Loucy (cell line): ENCODE data around the gene MAPKAP1.

Experiments
- H2AFZ ChIP-seq: fragments of 200-600 bp; sonication (generic); 2 replicates; pipeline ENCODE4 v1.6.0; 2016; ENCODE audit warnings: antibody characterized with exemption, mild to moderate bottlenecking, low read length, moderate library complexity
- H3F3A ChIP-seq: fragments of 200-600 bp; 2 replicates; pipeline ENCODE4 v1.6.0; 2016; ENCODE audit warnings: antibody characterized with exemption, low read depth, mild to moderate bottlenecking
- H3K27me3 ChIP-seq: fragments of 200-600 bp; sonication (generic); 2 replicates; pipeline ENCODE4 v1.6.1; 2014; ENCODE audit warnings: low read length, mild to moderate bottlenecking; ENCODE audit not compliant: insufficient read depth, poor library complexity, severe bottlenecking
- H3K36me3 ChIP-seq: fragments of 200-600 bp; sonication (generic); 2 replicates; pipeline ENCODE4 v1.6.1; 2016; ENCODE audit warnings: low read length; ENCODE audit not compliant: insufficient read depth
- H3K4me1 ChIP-seq: fragments of 200-600 bp; sonication (generic); 2 replicates; pipeline ENCODE4 v1.5.1; 2014; ENCODE audit warnings: low read length, mild to moderate bottlenecking; ENCODE audit not compliant: insufficient read depth, poor library complexity, severe bottlenecking
- H3K4me2 ChIP-seq: fragments of 200-600 bp; sonication (generic); 2 replicates; pipeline ENCODE4 v1.6.0; 2014; ENCODE audit warnings: antibody characterized with exemption, low read length, low read depth, mild to moderate bottlenecking; ENCODE audit not compliant: poor library complexity, severe bottlenecking
- H3K4me3 ChIP-seq: fragments of 200-600 bp; sonication (generic); 2 replicates; pipeline ENCODE4 v1.5.1; 2014; ENCODE audit warnings: low read length, mild to moderate bottlenecking, mixed read lengths; ENCODE audit not compliant: poor library complexity, severe bottlenecking
- H3K79me2 ChIP-seq: fragments of 200-600 bp; sonication (generic); 2 replicates; pipeline ENCODE4 v1.6.1; 2014; ENCODE audit warnings: low read length; ENCODE audit not compliant: insufficient read depth
- H3K9ac ChIP-seq: fragments of 200-600 bp; sonication (generic); 2 replicates; pipeline ENCODE4 v1.6.0; 2014; ENCODE audit warnings: mild to moderate bottlenecking, low read depth, low read length, moderate library complexity; ENCODE audit not compliant: poor library complexity, severe bottlenecking
- H3K9me2 ChIP-seq: fragments of 200-600 bp; sonication (generic); replicated peaks from 2 replicates; pipeline ENCODE4 v1.6.1; 2016; ENCODE audit warnings: low read depth, low read length, mixed read lengths
- H3K9me3 ChIP-seq: fragments of 200-600 bp; sonication (generic); 2 replicates; pipeline ENCODE4 v1.6.1; 2014; ENCODE audit warnings: mild to moderate bottlenecking, antibody characterized with exemption, low read length, low read depth; ENCODE audit not compliant: insufficient read depth
- H4K20me1 ChIP-seq: fragments of 200-600 bp; sonication (generic); 2 replicates; pipeline ENCODE4 v1.6.0; 2014; ENCODE audit warnings: antibody characterized with exemption, low read length, mild to moderate bottlenecking; ENCODE audit not compliant: insufficient read depth, poor library complexity, severe bottlenecking
- CTCF ChIP-seq: fragments of 200-600 bp; sonication (generic); conservative IDR thresholded peaks from 2 replicates; pipeline ENCODE4 v1.5.1; 2014; ENCODE audit warnings: mild to moderate bottlenecking, antibody characterized with exemption, low read length
- EZH2phosphoT487 ChIP-seq: fragments of 200-600 bp; IDR thresholded peaks from 2 replicates; pipeline ENCODE4 v1.6.1; 2018; ENCODE audit warnings: antibody characterized with exemption, mild to moderate bottlenecking, moderate library complexity, borderline replicate concordance

The MAPKAP1 gene

GRCh38 chr9:125396799-125397198 lies 310.2 kb downstream of the MAPKAP1 start:
- H3K36me3 ChIP-seq: no peaks in the 10 kb centered on the region

GRCh38 chr9:125393426-125393825 lies 313.6 kb downstream of the MAPKAP1 start:
- no peaks in the 10 kb centered on the region for H3K36me3 ChIP-seq

More at GRCh38 chr9:125396799-125397198, 310.2 kb downstream of the MAPKAP1 start:
- no peaks in the 10 kb centered on the region for H3K9me2 ChIP-seq
- no peaks in the 10 kb centered on the region for H3F3A ChIP-seq
- H4K20me1 ChIP-seq: no peaks in the 10 kb centered on the region
- H3K27me3 ChIP-seq: no peaks in the 10 kb centered on the region
- TF ChIP-seq EZH2phosphoT487 (no peak), CTCF (no peak)
- no peak overlapping the region for H3K4me3 ChIP-seq
- H3K9me3 ChIP-seq: no peaks in the 10 kb centered on the region
- H3K4me2 ChIP-seq: no peak overlapping the region
- H3K9ac ChIP-seq: no peak overlapping the region
- H3K4me1 ChIP-seq: no peaks in the 10 kb centered on the region
- H2AFZ ChIP-seq: no peak overlapping the region
- no peaks in the 10 kb centered on the region for H3K79me2 ChIP-seq

GRCh38 chr9:125391704-125392103 lies 315.3 kb downstream of the MAPKAP1 start:
- Histone ChIP-seq H3K9me2 (no peaks in the 10 kb centered on the region), H3K36me3 (no peaks in the 10 kb centered on the region), H3K9ac (no peak overlapping the region), H3K4me1 (no peaks in the 10 kb centered on the region), H3F3A (no peaks in the 10 kb centered on the region), H3K27me3 (no peaks in the 10 kb centered on the region), H3K4me3 (no peak overlapping the region), H2AFZ (no peak overlapping the region), H3K4me2 (no peak overlapping the region), H3K9me3 (no peaks in the 10 kb centered on the region), H4K20me1 (no peaks in the 10 kb centered on the region), H3K79me2 (no peaks in the 10 kb centered on the region)
- no peak for TF ChIP-seq CTCF
- TF ChIP-seq EZH2phosphoT487: no peak

More at GRCh38 chr9:125393426-125393825, 313.6 kb downstream of the MAPKAP1 start:
- no peaks in the 10 kb centered on the region for H3F3A ChIP-seq
- H3K4me1 ChIP-seq: no peaks in the 10 kb centered on the region
- no peaks in the 10 kb centered on the region for H4K20me1 ChIP-seq
- no peak overlapping the region for H3K9ac ChIP-seq
- H3K4me2 ChIP-seq: no peak overlapping the region
- no peaks in the 10 kb centered on the region for H3K79me2 ChIP-seq
- no peak overlapping the region for H3K4me3 ChIP-seq
- TF ChIP-seq CTCF (no peak), EZH2phosphoT487 (no peak)
- H3K27me3 ChIP-seq: no peaks in the 10 kb centered on the region
- no peak overlapping the region for H2AFZ ChIP-seq
- no peaks in the 10 kb centered on the region for H3K9me3 ChIP-seq
- no peaks in the 10 kb centered on the region for H3K9me2 ChIP-seq
